CD4-positive, alpha-beta memory T cell (primary cell): Measurements from ENCODE around the gene PIEZO2. TPM values are rescaled to one million over a fixed set of nuclear protein-coding genes. Genes with fewer than 3 reads are reported as not detected.

Source experiments
- CTCF ChIA-PET: fragments of 350-600 bp; sonication (Branson Sonifier 250); formaldehyde crosslinking; loops from one replicate; lab custom pipeline; 2021; ENCODE audit warnings: inconsistent platforms; ENCODE audit not compliant: partially characterized antibody; lab: Charles Lee
- POLR2A ChIA-PET: fragments of 350-600 bp; sonication (Branson Sonifier 250); formaldehyde crosslinking; loops from one replicate; lab custom pipeline; 2021; ENCODE audit not compliant: partially characterized antibody; lab: Charles Lee
- DNase-seq, 5 donors: peaks; one replicate each; pipeline versions ENCODE4 v3.0.0 to v3.0.0-alpha.2; 2020 to 2022; ENCODE audit warnings: mixed read lengths in 1 of 5
- H3K27ac ChIP-seq: one replicate; pipeline ENCODE4 v1.7.0; 2013; ENCODE audit warnings: low read depth, low read length
- H3K27me3 ChIP-seq: 2 replicates; pipeline ENCODE4 v1.7.0; 2013; ENCODE audit warnings: mild to moderate bottlenecking, low read length, moderate library complexity; ENCODE audit not compliant: insufficient read depth
- H3K36me3 ChIP-seq: 2 replicates; pipeline ENCODE4 v1.7.0; 2013; ENCODE audit warnings: mild to moderate bottlenecking, low read length, moderate library complexity; ENCODE audit not compliant: insufficient read depth
- H3K4me1 ChIP-seq: 2 replicates; pipeline ENCODE4 v1.7.0; 2013; ENCODE audit warnings: mild to moderate bottlenecking, low read length, moderate library complexity; ENCODE audit not compliant: insufficient read depth
- H3K4me3 ChIP-seq, 2 donors: one replicate each; pipeline ENCODE4 v1.7.0; 2013; ENCODE audit warnings: low read length in 2 of 2, mild to moderate bottlenecking in 1 of 2
- H3K9me3 ChIP-seq, 2 donors: one replicate each; pipeline ENCODE4 v1.7.0; 2013; ENCODE audit warnings: low read length in 2 of 2, control low read depth in 1 of 2; ENCODE audit not compliant: control insufficient read depth in 1 of 2
- H3K27ac Mint-ChIP-seq, 7 donors: one replicate each; pipeline ENCODE4 v1.8.0; 2020 to 2021; ENCODE audit warnings: mixed read lengths in 7 of 7, mild to moderate bottlenecking in 6 of 7, inconsistent platforms in 3 of 7, moderate library complexity in 3 of 7
- H3K27me3 Mint-ChIP-seq, 2 donors: one replicate each; pipeline ENCODE4 v1.8.0; 2020 to 2021; ENCODE audit warnings: mixed read lengths in 2 of 2
- H3K36me3 Mint-ChIP-seq, 2 donors: one replicate each; pipeline ENCODE4 v1.8.0; 2020 to 2021; ENCODE audit warnings: mixed read lengths in 2 of 2, inconsistent platforms in 1 of 2, mild to moderate bottlenecking in 1 of 2
- H3K4me1 Mint-ChIP-seq, 4 donors: one replicate each; pipeline ENCODE4 v1.8.0; 2020 to 2021; ENCODE audit warnings: mixed read lengths in 4 of 4, mild to moderate bottlenecking in 1 of 4
- H3K4me3 Mint-ChIP-seq, 8 donors: one replicate each; pipeline ENCODE4 v1.8.0; 2020 to 2021; ENCODE audit warnings: mixed read lengths in 8 of 8, mild to moderate bottlenecking in 7 of 8, moderate library complexity in 6 of 8, inconsistent platforms in 3 of 8
- H3K9me3 Mint-ChIP-seq, 8 donors: one replicate each; pipeline ENCODE4 v1.8.0; 2020 to 2021; ENCODE audit warnings: mixed read lengths in 8 of 8, mild to moderate bottlenecking in 5 of 8, inconsistent platforms in 3 of 8, moderate library complexity in 1 of 8
- intact Hi-C: fragments of 100-400 bp; cut with micrococcal nuclease; formaldehyde crosslinking; loops from one replicate; pipeline ENCODE4 v1.15.1; 2023
- polyA plus RNA-seq, 2 donors: library from polyadenylated mRNA; unstranded; fragments of 300-500 nt; fragmentation: Illumina TruSeq; gene quantifications; one replicate each; pipeline ENCODE4 v1.2.3, GENCODE V29; 2021
- total RNA-seq, 2 experiments: library from RNA; stranded (reverse); gene quantifications; one replicate each; pipeline ENCODE4 v1.2.3, GENCODE V29; 2021

Gene PIEZO2
- total and polyA plus RNA-seq, 4 experiments from 2014 or later, result not detected

GRCh38 chr18:11051462-11051861, 97.9 kb downstream of the PIEZO2 start:
- intact Hi-C loops, result no loop called here
- H3K9me3 Mint-ChIP-seq, result no peaks in the 10 kb centered on the region
- Histone ChIP-seq H3K9me3 (no peaks in the 10 kb centered on the region), H3K4me3 (no peak overlapping the region), H3K27ac (no peak overlapping the region), H3K27me3 (no peaks in the 10 kb centered on the region), H3K36me3 (no peaks in the 10 kb centered on the region), H3K4me1 (no peaks in the 10 kb centered on the region)
- no peak for DNase-seq
- ChIA-PET POLR2A (no interaction called here), CTCF (no interaction called here)
- peaks cover 0 to 1% of the 10 kb centered on the region in 2 donors for H3K27me3 Mint-ChIP-seq
- no peak overlapping the region for H3K4me3 Mint-ChIP-seq
- H3K27ac Mint-ChIP-seq, result no peak overlapping the region
- no peaks in the 10 kb centered on the region for H3K4me1 Mint-ChIP-seq
- H3K36me3 Mint-ChIP-seq, result no peaks in the 10 kb centered on the region

- Histone ChIP-seq H3K4me3 (no peak overlapping the region), H3K27ac (no peak overlapping the region), H3K27me3 (no peaks in the 10 kb centered on the region), H3K4me1 (no peaks in the 10 kb centered on the region), H3K36me3 (no peaks in the 10 kb centered on the region), H3K9me3 (no peaks in the 10 kb centered on the region)
- no peaks in the 10 kb centered on the region for H3K36me3 Mint-ChIP-seq
- no peak overlapping the region for H3K4me3 Mint-ChIP-seq
- ChIA-PET CTCF (no interaction called here), POLR2A (no interaction called here)
- H3K9me3 Mint-ChIP-seq, result no peaks in the 10 kb centered on the region
- peaks cover 0 to 1% of the 10 kb centered on the region in 2 donors for H3K27me3 Mint-ChIP-seq
- no peak overlapping the region for H3K27ac Mint-ChIP-seq
- intact Hi-C loops, result no loop called here
- DNase-seq, result no peak
- H3K4me1 Mint-ChIP-seq, result no peaks in the 10 kb centered on the region
Measured at GRCh38 chr18:11050966-11051365, 98.4 kb downstream of the PIEZO2 start.

GRCh38 chr18:11047817-11048216, 101.6 kb downstream of the PIEZO2 start:
- Histone ChIP-seq H3K4me1 (no peaks in the 10 kb centered on the region), H3K36me3 (no peaks in the 10 kb centered on the region), H3K4me3 (no peak overlapping the region), H3K27me3 (no peaks in the 10 kb centered on the region), H3K9me3 (no peaks in the 10 kb centered on the region), H3K27ac (no peak overlapping the region)
- H3K27me3 Mint-ChIP-seq, result peaks cover 0 to 1% of the 10 kb centered on the region in 2 donors
- peaks cover 0 to 4% (median 0%) of the 10 kb centered on the region in 8 donors for H3K9me3 Mint-ChIP-seq
- no peak overlapping the region for H3K27ac Mint-ChIP-seq
- no peaks in the 10 kb centered on the region for H3K36me3 Mint-ChIP-seq
- H3K4me1 Mint-ChIP-seq, result no peaks in the 10 kb centered on the region
- ChIA-PET POLR2A (no interaction called here), CTCF (no interaction called here)
- intact Hi-C loops, result no loop called here
- no peak overlapping the region for H3K4me3 Mint-ChIP-seq
- DNase-seq, result no peak

- H3K4me1 Mint-ChIP-seq, result no peaks in the 10 kb centered on the region
- H3K9me3 ChIP-seq, result no peaks in the 10 kb centered on the region
Measured at GRCh38 chr18:11047156-11047555, 102.2 kb downstream of the PIEZO2 start.

GRCh38 chr18:11046140-11046539, 103.2 kb downstream of the PIEZO2 start:
- Mint-ChIP-seq H3K9me3 (peaks cover 0 to 4% (median 0%) of the 10 kb centered on the region in 8 donors), H3K27ac (no peak overlapping the region), H3K36me3 (no peaks in the 10 kb centered on the region), H3K4me3 (no peak overlapping the region), H3K27me3 (peaks cover 1 to 9% of the 10 kb centered on the region in 2 donors), H3K4me1 (no peaks in the 10 kb centered on the region)
- Histone ChIP-seq H3K36me3 (no peaks in the 10 kb centered on the region), H3K4me1 (no peaks in the 10 kb centered on the region), H3K27ac (no peak overlapping the region), H3K9me3 (no peaks in the 10 kb centered on the region), H3K27me3 (no peaks in the 10 kb centered on the region), H3K4me3 (no peak overlapping the region)
- POLR2A ChIA-PET, result no interaction called here
- CTCF ChIA-PET, result no interaction called here
- intact Hi-C loops, result no loop called here
- DNase-seq, result no peak

More at GRCh38 chr18:11047156-11047555, 102.2 kb downstream of the PIEZO2 start:
- ChIA-PET CTCF (no interaction called here), POLR2A (no interaction called here)
- no peak for DNase-seq
- peaks cover 0 to 4% (median 0%) of the 10 kb centered on the region in 8 donors for H3K9me3 Mint-ChIP-seq
- no peak overlapping the region for H3K27ac ChIP-seq
- H3K36me3 Mint-ChIP-seq, result no peaks in the 10 kb centered on the region
- H3K27ac Mint-ChIP-seq, result no peak overlapping the region
- H3K4me3 ChIP-seq, result no peak overlapping the region
- no peaks in the 10 kb centered on the region for H3K4me1 ChIP-seq
- intact Hi-C loops, result no loop called here
- H3K27me3 Mint-ChIP-seq, result peaks cover 0 to 3% of the 10 kb centered on the region in 2 donors
- no peak overlapping the region for H3K4me3 Mint-ChIP-seq
- H3K27me3 ChIP-seq, result no peaks in the 10 kb centered on the region
- no peaks in the 10 kb centered on the region for H3K36me3 ChIP-seq

- Histone ChIP-seq H3K27ac (no peak overlapping the region), H3K27me3 (no peaks in the 10 kb centered on the region), H3K36me3 (no peaks in the 10 kb centered on the region), H3K9me3 (no peaks in the 10 kb centered on the region), H3K4me1 (no peaks in the 10 kb centered on the region), H3K4me3 (no peak overlapping the region)
- no peak for DNase-seq
- Mint-ChIP-seq H3K9me3 (peaks cover 0 to 4% (median 0%) of the 10 kb centered on the region in 8 donors), H3K27me3 (peaks cover 1 to 8% of the 10 kb centered on the region in 2 donors), H3K27ac (no peak overlapping the region), H3K4me3 (no peak overlapping the region), H3K36me3 (no peaks in the 10 kb centered on the region), H3K4me1 (no peaks in the 10 kb centered on the region)
- CTCF ChIA-PET, result no interaction called here
- intact Hi-C loops, result no loop called here
- POLR2A ChIA-PET, result no interaction called here
Measured at GRCh38 chr18:11043694-11044093, 105.7 kb downstream of the PIEZO2 start.

GRCh38 chr18:11042247-11042646, 107.1 kb downstream of the PIEZO2 start:
- intact Hi-C loops, result no loop called here
- CTCF ChIA-PET, result no interaction called here
- POLR2A ChIA-PET, result no interaction called here
- H3K27ac ChIP-seq, result no peak overlapping the region
- H3K36me3 Mint-ChIP-seq, result no peaks in the 10 kb centered on the region
- no peaks in the 10 kb centered on the region for H3K36me3 ChIP-seq
- H3K9me3 Mint-ChIP-seq, result peaks cover 0 to 5% (median 0%) of the 10 kb centered on the region in 8 donors
- no peak overlapping the region for H3K4me3 Mint-ChIP-seq
- no peak overlapping the region for H3K4me3 ChIP-seq
- DNase-seq, result no peak
- peaks cover 1 to 8% of the 10 kb centered on the region in 2 donors for H3K27me3 Mint-ChIP-seq
- H3K4me1 Mint-ChIP-seq, result no peaks in the 10 kb centered on the region
- H3K27ac Mint-ChIP-seq, result no peak overlapping the region
- no peaks in the 10 kb centered on the region for H3K27me3 ChIP-seq
- no peaks in the 10 kb centered on the region for H3K9me3 ChIP-seq
- H3K4me1 ChIP-seq, result no peaks in the 10 kb centered on the region
